ELF-1 (cell line): Measurements from ENCODE around the gene DNAJB13.

Source experiments
- DNase-seq: peaks from one replicate; pipeline ENCODE4 v3.0.0-alpha.2; 2016; ENCODE audit warnings: low read depth, low spot score

DNAJB13 gene

DNA sequence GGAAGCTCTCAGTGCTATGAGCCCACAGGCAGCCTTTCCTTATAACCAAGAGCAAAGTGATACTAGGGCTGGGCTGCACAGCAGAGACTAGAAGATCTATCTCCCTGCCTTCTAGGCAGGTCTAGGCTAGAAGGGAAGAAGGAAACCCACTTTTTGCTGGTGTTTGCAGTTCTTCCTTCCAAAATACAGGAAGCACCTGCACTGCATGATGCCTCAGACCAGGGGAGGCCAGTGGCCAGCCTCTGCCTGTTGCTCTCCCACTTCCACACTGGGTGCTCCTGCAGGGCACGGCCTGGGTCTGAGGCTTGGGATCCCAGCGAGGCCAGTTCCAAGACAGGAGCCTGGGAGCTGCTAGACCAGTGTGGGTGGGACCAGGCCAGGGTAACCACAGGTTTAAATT, 64.1 kb downstream of the DNAJB13 start:
- no peak for DNase-seq

GRCh38 chr11:74015919-74016684, 65.3 kb downstream of the DNAJB13 start:
- no peak for DNase-seq

GRCh38 chr11:74017631-74018030, 66.8 kb downstream of the DNAJB13 start:
- no peak for DNase-seq

- no peak for DNase-seq
These were observed 67.6 kb downstream of the DNAJB13 start for GRCh38 chr11:74018331-74019005.

GRCh38 chr11:74019104-74019738, 68.4 kb downstream of the DNAJB13 start:
- DNase-seq = no peak

DNA sequence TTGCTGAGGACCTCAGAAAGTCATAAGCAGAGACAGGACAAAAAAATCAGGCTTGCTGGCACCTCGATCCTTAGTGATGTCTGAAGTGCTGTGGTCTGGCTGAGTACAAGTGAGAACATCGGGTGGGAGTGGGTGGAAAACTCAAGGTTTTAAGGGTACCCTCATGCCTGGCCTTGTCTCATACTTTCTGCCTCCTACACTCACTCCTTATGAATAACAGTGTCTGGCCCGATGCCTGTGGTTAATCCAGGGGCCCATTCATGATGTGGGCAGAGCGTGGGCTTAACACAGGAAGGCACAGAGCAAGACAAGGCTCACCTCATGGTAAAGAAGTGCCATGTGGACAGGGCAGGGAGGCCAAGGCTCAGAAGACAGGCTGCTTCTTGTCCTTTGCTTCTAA, 69.0 kb downstream of the DNAJB13 start:
- no peak for DNase-seq
